MM.1S (cell line): ENCODE results near the gene RPL6.

Experiments
- CTCF ChIP-seq: fragments of 300-600 bp; sonication (generic); IDR thresholded peaks from 2 replicates; pipeline ENCODE4 v1.5.1; 2016; ENCODE audit warnings: antibody characterized with exemption, low read length, mixed read lengths
- EZH2 ChIP-seq: fragments of 300-600 bp; sonication (generic); optimal IDR thresholded peaks from 2 replicates; pipeline ENCODE3; 2017; ENCODE audit warnings: low read depth, mild to moderate bottlenecking, antibody characterized with exemption, low read length, mixed read lengths
- EZH2phosphoT487 ChIP-seq: fragments of 300-600 bp; sonication (generic); IDR thresholded peaks from 2 replicates; pipeline ENCODE4 v1.6.1; 2018; ENCODE audit warnings: antibody characterized with exemption, low read length

GRCh38 chr12:112389228-112389627, 20.2 kb downstream of the RPL6 start:
- TF ChIP-seq EZH2: no peak
- no peak for TF ChIP-seq CTCF
- TF ChIP-seq EZH2phosphoT487: no peak
